DND-41 (cell line): ENCODE results near the gene BICC1.
A peak's percentile ranks its signal among the peaks of the same experiment; 100 is the strongest.

Experiments
- ATAC-seq: fragments of 200-7000 bp; cut with Tn5 transposase; 3 replicates; pipeline ENCODE4 v1.9.1; 2021; ENCODE audit warnings: low read depth; ENCODE audit not compliant: insufficient read depth
- DNase-seq: peaks from one replicate; pipeline ENCODE4 v3.0.0-alpha.2; 2020
- H2AFZ ChIP-seq: 2 replicates; pipeline ENCODE4 v1.6.0; 2012; ENCODE audit warnings: low read depth, low read length
- H3K27ac ChIP-seq: 2 replicates; pipeline ENCODE4 v1.5.1; 2012; ENCODE audit warnings: low read length, inconsistent platforms
- H3K27me3 ChIP-seq: fragments of 200-600 bp; sonication (generic); 2 replicates; pipeline ENCODE4 v1.6.0; 2012; ENCODE audit warnings: low read length, mild to moderate bottlenecking, inconsistent platforms; ENCODE audit not compliant: insufficient read depth, poor library complexity
- H3K36me3 ChIP-seq: 2 replicates; pipeline ENCODE4 v1.5.1; 2012; ENCODE audit warnings: low read length, inconsistent platforms; ENCODE audit not compliant: insufficient read depth
- H3K4me1 ChIP-seq: 2 replicates; pipeline ENCODE4 v1.5.1; 2012; ENCODE audit warnings: mild to moderate bottlenecking, low read length; ENCODE audit not compliant: insufficient read depth
- H3K4me2 ChIP-seq: 2 replicates; pipeline ENCODE4 v1.6.0; 2012; ENCODE audit warnings: mild to moderate bottlenecking, moderate library complexity, low read length, inconsistent platforms; ENCODE audit not compliant: insufficient read depth
- H3K4me3 ChIP-seq, 2 experiments: fragments of 200-600 bp in 1 of 2; shearing (Covaris generic) in 1 of 2; 2 replicates each; pipeline ENCODE4 v1.5.1; 2012 to 2016; ENCODE audit warnings: inconsistent platforms in 2 of 2, low read length in 2 of 2, mild to moderate bottlenecking in 2 of 2, low read depth in 1 of 2, moderate library complexity in 1 of 2
- H3K79me2 ChIP-seq: 2 replicates; pipeline ENCODE4 v1.6.0; 2012; ENCODE audit warnings: low read length, inconsistent platforms; ENCODE audit not compliant: insufficient read depth
- H3K9ac ChIP-seq: 2 replicates; pipeline ENCODE4 v1.6.0; 2012; ENCODE audit warnings: low read depth, mild to moderate bottlenecking, inconsistent platforms, low read length, moderate library complexity
- H3K9me3 ChIP-seq: 2 replicates; pipeline ENCODE4 v1.5.1; 2012; ENCODE audit warnings: low read length, moderate library complexity, mild to moderate bottlenecking, inconsistent platforms; ENCODE audit not compliant: insufficient read depth, severe bottlenecking
- H4K20me1 ChIP-seq: 2 replicates; pipeline ENCODE4 v1.6.0; 2012; ENCODE audit warnings: low read length; ENCODE audit not compliant: insufficient read depth
- EZH2 ChIP-seq: IDR thresholded peaks from 3 replicates; pipeline ENCODE4 v1.6.1; 2012; ENCODE audit warnings: borderline replicate concordance, low read depth, mild to moderate bottlenecking, moderate library complexity, low read length, inconsistent platforms; ENCODE audit not compliant: severe bottlenecking
- TF ChIP-seq, protein P1 (sequence below): IDR thresholded peaks from 2 replicates; pipeline ENCODE4 v1.5.1; 2012; ENCODE audit warnings: borderline replicate concordance, low read length, moderate library complexity, mild to moderate bottlenecking; ENCODE audit not compliant: poor library complexity, severe bottlenecking; ENCODE audit errors: extremely low read depth

The BICC1 gene

DNA sequence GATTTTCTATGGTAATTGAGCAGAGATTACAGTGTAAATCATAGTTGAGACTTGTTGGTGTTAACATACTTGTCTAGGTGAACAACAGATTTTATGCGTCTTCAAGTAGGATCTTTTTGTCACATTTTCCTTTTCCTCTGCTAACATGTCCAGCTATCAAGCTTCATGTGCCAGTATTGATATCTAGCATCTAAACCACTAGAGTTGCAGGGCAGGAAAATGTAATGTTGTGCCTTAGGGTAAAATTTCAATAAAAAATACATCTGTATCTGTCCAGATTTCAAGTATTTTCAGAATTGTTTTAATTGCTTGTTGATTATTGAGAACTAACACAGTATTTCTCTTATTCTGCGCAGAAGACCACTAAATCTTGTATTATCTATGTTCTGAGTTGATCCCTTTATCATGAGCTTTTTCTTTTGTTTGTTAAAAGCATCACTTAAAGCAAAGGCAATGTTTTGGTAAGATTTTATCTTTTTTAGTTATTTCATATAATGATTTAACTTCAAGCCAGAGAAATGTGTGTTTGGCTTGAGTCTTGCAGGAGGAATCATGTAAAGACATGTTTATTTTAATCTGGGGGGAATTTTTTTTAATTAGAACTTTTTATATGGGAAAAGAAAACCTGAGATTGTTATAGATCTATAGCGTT, 16.5 kb downstream of the BICC1 start:
- ATAC-seq (no peak), DNase-seq (no peak)
- H3K4me2 ChIP-seq, result no peak overlapping the region
- no peaks in the 10 kb centered on the region for H3K27me3 ChIP-seq
- no peaks in the 10 kb centered on the region for H4K20me1 ChIP-seq
- H3K79me2 ChIP-seq, result no peaks in the 10 kb centered on the region
- no peaks in the 10 kb centered on the region for H3K9me3 ChIP-seq
- H3K36me3 ChIP-seq, result no peaks in the 10 kb centered on the region
- no peak overlapping the region for H3K4me3 ChIP-seq
- H3K4me1 ChIP-seq, result no peaks in the 10 kb centered on the region
- no peak overlapping the region for H2AFZ ChIP-seq
- no peak overlapping the region for H3K9ac ChIP-seq
- H3K27ac ChIP-seq, result no peak overlapping the region
- TF ChIP-seq EZH2, result no peak
- TF ChIP-seq, protein P1, sequence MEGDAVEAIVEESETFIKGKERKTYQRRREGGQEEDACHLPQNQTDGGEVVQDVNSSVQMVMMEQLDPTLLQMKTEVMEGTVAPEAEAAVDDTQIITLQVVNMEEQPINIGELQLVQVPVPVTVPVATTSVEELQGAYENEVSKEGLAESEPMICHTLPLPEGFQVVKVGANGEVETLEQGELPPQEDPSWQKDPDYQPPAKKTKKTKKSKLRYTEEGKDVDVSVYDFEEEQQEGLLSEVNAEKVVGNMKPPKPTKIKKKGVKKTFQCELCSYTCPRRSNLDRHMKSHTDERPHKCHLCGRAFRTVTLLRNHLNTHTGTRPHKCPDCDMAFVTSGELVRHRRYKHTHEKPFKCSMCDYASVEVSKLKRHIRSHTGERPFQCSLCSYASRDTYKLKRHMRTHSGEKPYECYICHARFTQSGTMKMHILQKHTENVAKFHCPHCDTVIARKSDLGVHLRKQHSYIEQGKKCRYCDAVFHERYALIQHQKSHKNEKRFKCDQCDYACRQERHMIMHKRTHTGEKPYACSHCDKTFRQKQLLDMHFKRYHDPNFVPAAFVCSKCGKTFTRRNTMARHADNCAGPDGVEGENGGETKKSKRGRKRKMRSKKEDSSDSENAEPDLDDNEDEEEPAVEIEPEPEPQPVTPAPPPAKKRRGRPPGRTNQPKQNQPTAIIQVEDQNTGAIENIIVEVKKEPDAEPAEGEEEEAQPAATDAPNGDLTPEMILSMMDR, result no peak

DNA sequence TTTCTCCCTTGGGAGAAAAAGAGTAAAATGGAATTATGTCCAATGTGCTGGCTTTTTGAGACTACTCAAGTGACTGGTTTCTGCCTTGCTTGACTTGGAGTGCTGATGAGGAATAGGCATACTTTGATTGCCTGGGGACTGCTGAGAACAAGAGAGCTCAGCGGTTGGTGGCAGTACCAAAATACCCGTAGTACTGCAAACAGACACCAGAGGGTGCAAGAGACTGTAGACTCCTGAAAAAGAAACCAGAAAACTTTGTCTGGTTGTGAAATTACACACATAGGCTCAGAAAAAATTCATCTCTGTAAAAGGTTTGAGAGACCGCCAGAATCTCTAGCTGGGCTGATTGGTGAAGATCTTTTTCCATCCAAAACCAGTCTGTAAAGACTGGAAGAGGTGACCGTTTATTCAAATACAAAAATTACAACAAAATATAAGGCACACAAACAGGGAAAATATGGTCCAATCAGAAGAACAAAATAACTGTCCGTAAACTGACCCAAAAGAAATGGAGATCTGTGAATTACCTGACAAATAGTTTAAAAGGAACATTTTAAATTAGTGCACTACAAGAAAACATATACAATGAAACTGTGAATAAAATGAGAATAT, 18.5 kb downstream of the BICC1 start:
- no peak overlapping the region for H3K4me3 ChIP-seq
- DNase-seq (peak; percentile 59), ATAC-seq (peak; percentile 69)
- H2AFZ ChIP-seq, result no peak overlapping the region
- H4K20me1 ChIP-seq, result no peaks in the 10 kb centered on the region
- H3K4me1 ChIP-seq, result no peaks in the 10 kb centered on the region
- no peaks in the 10 kb centered on the region for H3K79me2 ChIP-seq
- H3K27me3 ChIP-seq, result no peaks in the 10 kb centered on the region
- no peak overlapping the region for H3K4me2 ChIP-seq
- H3K9me3 ChIP-seq, result no peaks in the 10 kb centered on the region
- no peaks in the 10 kb centered on the region for H3K36me3 ChIP-seq
- H3K27ac ChIP-seq, result no peak overlapping the region
- TF ChIP-seq, protein P1, result peak; percentile 78
- TF ChIP-seq EZH2, result no peak
- H3K9ac ChIP-seq, result no peak overlapping the region

DNA sequence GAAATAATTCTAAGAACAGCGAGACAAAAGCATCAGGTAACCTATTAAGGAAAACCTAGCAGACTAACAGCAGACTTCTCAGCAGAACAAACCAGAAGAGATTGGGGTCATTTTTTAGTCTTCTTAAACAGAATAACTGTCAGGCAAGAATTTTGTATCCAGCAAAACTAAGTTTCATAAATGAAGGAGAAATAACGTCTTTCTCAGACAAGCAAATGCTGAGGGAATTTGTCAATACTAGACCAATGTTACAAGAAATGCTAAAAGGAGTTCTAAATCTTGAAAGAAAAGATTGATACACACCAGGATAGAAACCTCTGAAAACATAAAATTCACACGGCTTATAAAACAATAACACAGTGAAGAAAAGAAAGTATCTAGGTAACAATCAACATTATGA, 22.6 kb downstream of the BICC1 start:
- Histone ChIP-seq H3K4me2 (no peak overlapping the region), H3K4me1 (no peaks in the 10 kb centered on the region), H3K79me2 (no peaks in the 10 kb centered on the region), H3K27me3 (no peaks in the 10 kb centered on the region), H3K27ac (no peak overlapping the region), H3K36me3 (no peaks in the 10 kb centered on the region), H4K20me1 (no peaks in the 10 kb centered on the region), H2AFZ (no peak overlapping the region), H3K9ac (no peak overlapping the region), H3K4me3 (no peak overlapping the region), H3K9me3 (no peaks in the 10 kb centered on the region)
- no peak for TF ChIP-seq EZH2
- ATAC-seq, result no peak
- DNase-seq, result no peak

DNA sequence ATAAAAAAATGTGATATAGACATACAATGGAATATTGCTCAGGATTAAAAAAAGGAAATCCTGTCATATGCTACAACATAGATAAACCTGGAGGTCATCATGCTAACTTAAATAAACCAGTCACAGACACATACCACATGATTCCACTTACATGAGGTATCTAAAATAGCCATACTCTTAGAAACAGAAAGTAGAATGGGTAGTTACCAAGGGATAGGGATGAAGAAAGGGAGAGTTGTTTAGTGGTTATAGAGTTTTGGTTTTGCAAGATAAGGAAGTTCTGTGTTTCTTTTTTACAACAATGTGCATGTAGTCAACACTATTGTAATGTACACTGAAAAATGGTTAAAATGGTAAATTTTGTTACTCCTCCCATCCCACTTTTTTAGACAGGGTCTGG, 30.5 kb downstream of the BICC1 start:
- Histone ChIP-seq H3K9ac (no peak overlapping the region), H3K27me3 (no peaks in the 10 kb centered on the region), H4K20me1 (no peaks in the 10 kb centered on the region), H3K27ac (no peak overlapping the region), H3K4me2 (no peak overlapping the region), H3K4me1 (no peaks in the 10 kb centered on the region), H3K4me3 (no peak overlapping the region), H3K36me3 (no peaks in the 10 kb centered on the region), H2AFZ (no peak overlapping the region), H3K79me2 (no peaks in the 10 kb centered on the region), H3K9me3 (no peaks in the 10 kb centered on the region)
- no peak for ATAC-seq
- DNase-seq, result no peak
- TF ChIP-seq EZH2, result no peak
- TF ChIP-seq, protein P1, result no peak
